ENCODE measurements around the gene GRWD1. TPM values are rescaled to one million over a fixed set of nuclear protein-coding genes. Genes with fewer than 3 reads are reported as not detected.
A peak's percentile ranks its signal among the peaks of the same experiment; 100 is the strongest.

The GRWD1 gene
- total RNA-seq, 2 experiments from 2014 or later: 21.4 to 21.7 TPM

- peaks cover 0 to 12% of the 10 kb centered on the region in 2 experiments for H3K9me3 ChIP-seq (ENCODE audit: control insufficient read depth in 1 of 2, insufficient read depth in 1 of 2, low read length in 2 of 2)
- H3K4me1 Mint-ChIP-seq (ENCODE audit: low read depth): peaks cover 40% of the 10 kb centered on the region
- ATAC-seq (ENCODE audit: poor library complexity) (peak; percentile 28), DNase-seq (peak; percentile 56 to 88 (median 77))
- H3K4me1 ChIP-seq (ENCODE audit: insufficient read depth, low read length): peaks cover 48% of the 10 kb centered on the region
- H3K27ac Mint-ChIP-seq: no peak overlapping the region
- peaks cover 0 to 20% of the 10 kb centered on the region in 2 experiments for H3K27me3 ChIP-seq (ENCODE audit: control insufficient read depth in 1 of 2, insufficient read depth in 2 of 2, low read length in 2 of 2)
- ChIA-PET CTCF (interaction anchor here (0.5 to 2.7 kb wide), 23 partner anchors 9 to 1548 kb away, joined by 3 to 26 read pairs (median 3); partner anchors contain the start of gene KDELR1), POLR2A (interaction anchor here (1.0 to 1.6 kb wide), 6 partner anchors 9 to 504 kb away, joined by 3 to 12 read pairs (median 4); partner anchors contain the start of genes RPL18 and RUVBL2)
- TF ChIP-seq, protein P1, sequence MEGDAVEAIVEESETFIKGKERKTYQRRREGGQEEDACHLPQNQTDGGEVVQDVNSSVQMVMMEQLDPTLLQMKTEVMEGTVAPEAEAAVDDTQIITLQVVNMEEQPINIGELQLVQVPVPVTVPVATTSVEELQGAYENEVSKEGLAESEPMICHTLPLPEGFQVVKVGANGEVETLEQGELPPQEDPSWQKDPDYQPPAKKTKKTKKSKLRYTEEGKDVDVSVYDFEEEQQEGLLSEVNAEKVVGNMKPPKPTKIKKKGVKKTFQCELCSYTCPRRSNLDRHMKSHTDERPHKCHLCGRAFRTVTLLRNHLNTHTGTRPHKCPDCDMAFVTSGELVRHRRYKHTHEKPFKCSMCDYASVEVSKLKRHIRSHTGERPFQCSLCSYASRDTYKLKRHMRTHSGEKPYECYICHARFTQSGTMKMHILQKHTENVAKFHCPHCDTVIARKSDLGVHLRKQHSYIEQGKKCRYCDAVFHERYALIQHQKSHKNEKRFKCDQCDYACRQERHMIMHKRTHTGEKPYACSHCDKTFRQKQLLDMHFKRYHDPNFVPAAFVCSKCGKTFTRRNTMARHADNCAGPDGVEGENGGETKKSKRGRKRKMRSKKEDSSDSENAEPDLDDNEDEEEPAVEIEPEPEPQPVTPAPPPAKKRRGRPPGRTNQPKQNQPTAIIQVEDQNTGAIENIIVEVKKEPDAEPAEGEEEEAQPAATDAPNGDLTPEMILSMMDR (IDR thresholded peaks at IDR 0.05): peak; percentile 89
- H3K27ac ChIP-seq (ENCODE audit: low read depth in 1 of 2, low read length in 2 of 2): no peak overlapping the region
- no peak overlapping the region for H3K4me3 ChIP-seq (ENCODE audit: low read length)
- no peaks in the 10 kb centered on the region for H3K36me3 Mint-ChIP-seq (ENCODE audit: low read depth)
- intact Hi-C loops (cut with DNase I, micrococcal nuclease): loop anchor here in 1 of 2 experiments (1.0 to 5.0 kb wide), 3 partner anchors 95 to 167 kb away; partner anchors contain the start of genes SYNGR4 and TMEM143
- H3K4me3 Mint-ChIP-seq: no peak overlapping the region
- no peaks in the 10 kb centered on the region for H3K36me3 ChIP-seq (ENCODE audit: insufficient read depth, low read length)
- peaks cover 31% of the 10 kb centered on the region for H3K27me3 Mint-ChIP-seq
- H3K9me3 Mint-ChIP-seq: no peaks in the 10 kb centered on the region
Observed at GRCh38 chr19:48489608-48490216, 43.9 kb downstream of the GRWD1 start.

DNA sequence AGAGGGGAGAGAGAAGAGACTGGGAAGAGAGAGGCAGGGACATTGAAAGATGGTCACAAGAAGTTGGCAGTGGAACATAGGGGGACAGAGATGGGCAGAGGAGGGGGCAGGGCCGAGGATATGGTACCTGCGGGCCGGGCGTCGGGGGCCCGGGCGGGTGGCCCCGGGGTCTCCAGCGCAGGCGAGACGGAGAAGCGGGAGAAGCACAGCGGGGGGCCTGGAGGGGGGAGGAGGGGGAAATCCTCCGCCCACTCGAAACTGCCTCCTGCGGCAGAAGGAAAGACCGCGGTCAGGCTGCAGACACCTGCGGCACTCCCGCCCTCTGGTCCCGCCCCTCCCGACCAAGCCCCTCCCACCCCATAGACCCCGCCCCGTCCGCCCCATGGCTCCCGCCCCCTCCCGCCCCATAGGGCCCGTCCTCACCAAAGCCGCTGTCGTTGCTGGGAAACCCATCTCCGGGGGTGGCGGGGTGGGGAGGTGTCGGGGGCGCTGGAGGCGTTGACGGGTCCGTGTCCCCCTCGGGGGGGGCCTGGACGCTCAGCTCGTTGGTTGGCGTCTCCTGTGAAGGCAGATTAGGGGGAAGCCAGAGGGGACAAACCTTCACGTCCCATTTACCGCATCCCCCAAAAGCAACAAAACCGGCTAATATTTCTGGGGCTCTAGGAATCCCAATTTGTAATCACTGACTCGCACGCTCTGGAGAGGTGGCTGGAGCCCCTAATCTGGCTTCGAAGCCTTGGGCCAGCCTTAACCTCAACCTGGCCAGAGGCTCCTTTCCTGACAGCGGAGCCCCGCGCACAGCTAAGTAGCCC, 45.4 kb downstream of the GRWD1 start:
- intact Hi-C loops (cut with DNase I, micrococcal nuclease): loop anchor here (1.0 to 5.0 kb wide), 3 partner anchors 93 to 169 kb away; partner anchors contain the start of genes SYNGR4 (in 1 of the 2) and TMEM143 (in 1 of the 2)
- TF ChIP-seq, protein P1 (IDR thresholded peaks at IDR 0.05): no peak
- Histone ChIP-seq H3K4me3 (ENCODE audit: low read length) (no peak overlapping the region), H3K9me3 (ENCODE audit: control insufficient read depth in 1 of 2, insufficient read depth in 1 of 2, low read length in 2 of 2) (peaks cover 0 to 12% of the 10 kb centered on the region in 2 experiments), H3K4me1 (ENCODE audit: insufficient read depth, low read length) (peaks cover 48% of the 10 kb centered on the region), H3K36me3 (ENCODE audit: insufficient read depth, low read length) (no peaks in the 10 kb centered on the region), H3K27me3 (ENCODE audit: control insufficient read depth in 1 of 2, insufficient read depth in 2 of 2, low read length in 2 of 2) (peaks cover 0 to 28% of the 10 kb centered on the region in 2 experiments), H3K27ac (ENCODE audit: low read depth in 1 of 2, low read length in 2 of 2) (no peak overlapping the region)
- Mint-ChIP-seq H3K27ac (no peak overlapping the region), H3K9me3 (no peaks in the 10 kb centered on the region), H3K4me3 (peak overlapping the region; percentile 60), H3K36me3 (ENCODE audit: low read depth) (no peaks in the 10 kb centered on the region), H3K27me3 (peaks cover 42% of the 10 kb centered on the region), H3K4me1 (ENCODE audit: low read depth) (peaks cover 47% of the 10 kb centered on the region)
- ATAC-seq (ENCODE audit: poor library complexity) (peak; percentile 8), DNase-seq (peak in 12 of 14 experiments; percentile 40 to 83 (median 60))
- CTCF ChIA-PET: interaction anchor here (0.6 to 2.7 kb wide), 6 partner anchors 8 to 242 kb away, joined by 3 to 26 read pairs (median 6); no protein-coding TSS in a partner anchor
- POLR2A ChIA-PET: interaction anchor here (0.7 to 1.3 kb wide), 3 partner anchors 128 to 1281 kb away, joined by 3 read pairs; partner anchors contain the start of gene RPL18

GRCh38 chr19:48491793-48492123, 46.0 kb downstream of the GRWD1 start:
- Mint-ChIP-seq H3K9me3 (no peaks in the 10 kb centered on the region), H3K27ac (no peak overlapping the region), H3K4me3 (peak overlapping the region; percentile 67), H3K27me3 (peaks cover 44% of the 10 kb centered on the region), H3K4me1 (ENCODE audit: low read depth) (peaks cover 47% of the 10 kb centered on the region), H3K36me3 (ENCODE audit: low read depth) (no peaks in the 10 kb centered on the region)
- Histone ChIP-seq H3K4me3 (ENCODE audit: low read length) (no peak overlapping the region), H3K9me3 (ENCODE audit: control insufficient read depth in 1 of 2, insufficient read depth in 1 of 2, low read length in 2 of 2) (peaks cover 0 to 12% of the 10 kb centered on the region in 2 experiments), H3K4me1 (ENCODE audit: insufficient read depth, low read length) (peaks cover 48% of the 10 kb centered on the region), H3K27ac (ENCODE audit: low read depth in 1 of 2, low read length in 2 of 2) (no peak overlapping the region), H3K27me3 (ENCODE audit: control insufficient read depth in 1 of 2, insufficient read depth in 2 of 2, low read length in 2 of 2) (peaks cover 0 to 30% of the 10 kb centered on the region in 2 experiments), H3K36me3 (ENCODE audit: insufficient read depth, low read length) (no peaks in the 10 kb centered on the region)
- intact Hi-C loops (cut with DNase I, micrococcal nuclease): loop anchor here (1.0 to 5.0 kb wide), 3 partner anchors 93 to 169 kb away; partner anchors contain the start of genes SYNGR4 (in 1 of the 2) and TMEM143 (in 1 of the 2)
- TF ChIP-seq, protein P1 (IDR thresholded peaks at IDR 0.05): no peak
- POLR2A ChIA-PET: no interaction called here
- CTCF ChIA-PET: interaction anchor here (0.7 kb wide), 1 partner anchor 117 kb away, joined by 3 read pairs; no protein-coding TSS in a partner anchor
- ATAC-seq (ENCODE audit: poor library complexity): no peak
- DNase-seq: peak in 1 of 14 experiments; percentile 6

Data from CD4-positive, alpha-beta T cell (primary cell).